Anterior cingulate cortex (tissue), 58 donors: ENCODE measurements around the gene ZNF496.

Source experiments
- DNase-seq, 58 donors: peaks; one replicate each; lab custom pipeline; 2025; lab: John Stamatoyannopoulos, UW

ZNF496 gene

GRCh38 chr1:247331172-247331524 lies 519 bp downstream of the ZNF496 start:
- DNase-seq = peak in 45 of 58 donors; percentile 3 to 75 (median 45)

- no peak for DNase-seq
These were observed 1.0 kb downstream of the ZNF496 start for GRCh38 chr1:247330548-247331171.

- DNase-seq = no peak
These were observed 2.5 kb downstream of the ZNF496 start for GRCh38 chr1:247329097-247329617.

GRCh38 chr1:247328311-247328710 lies 3.4 kb downstream of the ZNF496 start:
- no peak for DNase-seq

GRCh38 chr1:247326411-247327130 lies 5.1 kb downstream of the ZNF496 start:
- DNase-seq = no peak

- DNase-seq = no peak
These were observed 6.7 kb downstream of the ZNF496 start for GRCh38 chr1:247324923-247325322.

- DNase-seq = no peak
These were observed 7.4 kb downstream of the ZNF496 start for GRCh38 chr1:247324204-247324787.

GRCh38 chr1:247322849-247323586 lies 8.6 kb downstream of the ZNF496 start:
- no peak for DNase-seq

- no peak for DNase-seq
These were observed 9.2 kb downstream of the ZNF496 start for GRCh38 chr1:247322442-247322841.

GRCh38 chr1:247317702-247318101 lies 14.0 kb downstream of the ZNF496 start:
- DNase-seq = no peak

- no peak for DNase-seq
These were observed 15.0 kb downstream of the ZNF496 start for GRCh38 chr1:247316590-247317197.

- no peak for DNase-seq
These were observed 27.6 kb downstream of the ZNF496 start for GRCh38 chr1:247304031-247304430.

- DNase-seq = no peak
These were observed 28.5 kb downstream of the ZNF496 start for GRCh38 chr1:247303216-247303615.

- DNase-seq = no peak
These were observed 30.5 kb downstream of the ZNF496 start for GRCh38 chr1:247301176-247301540.

GRCh38 chr1:247300491-247301175 lies 31.0 kb downstream of the ZNF496 start:
- DNase-seq = no peak

GRCh38 chr1:247299723-247300381 lies 31.8 kb downstream of the ZNF496 start:
- no peak for DNase-seq

- no peak for DNase-seq
These were observed 33.0 kb downstream of the ZNF496 start for GRCh38 chr1:247298701-247299100.

- no peak for DNase-seq
These were observed 33.6 kb downstream of the ZNF496 start for GRCh38 chr1:247298124-247298481.

GRCh38 chr1:247297263-247298123 lies 34.2 kb downstream of the ZNF496 start:
- no peak for DNase-seq
